IMR-90 (cell line): ENCODE data around the gene PCDHGA10. TPM values are rescaled to one million over a fixed set of nuclear protein-coding genes. Genes with fewer than 3 reads are reported as not detected.

Experiments
- ATAC-seq: fragments of 200-7000 bp; cut with Tn5 transposase; 2 replicates; pipeline ENCODE4 v1.9.1; 2020; ENCODE audit warnings: low read depth, mild to moderate bottlenecking, moderate library complexity
- BruUV-seq: library from RNA; stranded (reverse); fragments of 400-500 nt; replicated peaks from 2 replicates; lab custom pipeline; 2021; lab: Mats Ljungman, UMichigan
- CTCF ChIA-PET: fragments of 300-600 bp; formaldehyde crosslinking; extraction: SDS; loops from one replicate; lab custom pipeline; 2021; ENCODE audit warnings: antibody characterized with exemption; lab: Yijun Ruan, JAX
- POLR2A ChIA-PET: fragments of 300-600 bp; sonication (Branson Sonifier 250); formaldehyde crosslinking; loops from one replicate; lab custom pipeline; 2022; ENCODE audit warnings: antibody characterized with exemption; ENCODE audit not compliant: unreplicated experiment; lab: Charles Lee
- DNase-seq: peaks from one replicate; pipeline ENCODE4 v3.0.0; 2013
- H2AFZ ChIP-seq: replicated peaks from 2 replicates; pipeline ENCODE3; 2013; ENCODE audit warnings: low read length, mild to moderate bottlenecking; ENCODE audit not compliant: poor library complexity
- H2AK5ac ChIP-seq: 2 replicates; pipeline ENCODE4 v1.6.1; 2013; ENCODE audit warnings: low read depth, low read length, inconsistent platforms
- H2AK9ac ChIP-seq: replicated peaks from 2 replicates; pipeline ENCODE3; 2013; ENCODE audit warnings: mild to moderate bottlenecking, low read depth, low read length, moderate library complexity; ENCODE audit not compliant: poor library complexity
- H2BK120ac ChIP-seq: 2 replicates; pipeline ENCODE4 v1.6.1; 2013; ENCODE audit warnings: low read depth, low read length, inconsistent platforms
- H2BK15ac ChIP-seq: 3 replicates; pipeline ENCODE4 v1.6.1; 2013; ENCODE audit warnings: low read depth, low read length, inconsistent platforms
- H2BK20ac ChIP-seq: 2 replicates; pipeline ENCODE4 v1.6.1; 2013; ENCODE audit warnings: low read depth, mild to moderate bottlenecking, inconsistent platforms, low read length, moderate library complexity
- H2BK5ac ChIP-seq: 2 replicates; pipeline ENCODE4 v1.6.1; 2013; ENCODE audit warnings: mild to moderate bottlenecking, low read depth, low read length, inconsistent platforms; ENCODE audit not compliant: poor library complexity, severe bottlenecking
- H3K14ac ChIP-seq: replicated peaks from 2 replicates; pipeline ENCODE4 v1.6.1; 2013; ENCODE audit warnings: low read depth, low read length, inconsistent platforms
- H3K18ac ChIP-seq: 2 replicates; pipeline ENCODE4 v1.6.1; 2013; ENCODE audit warnings: low read depth, low read length, control low read depth
- H3K23ac ChIP-seq: 2 replicates; pipeline ENCODE4 v1.6.1; 2013; ENCODE audit warnings: low read depth, low read length, inconsistent platforms
- H3K27ac ChIP-seq: 2 replicates; pipeline ENCODE4 v1.5.1; 2013; ENCODE audit warnings: mild to moderate bottlenecking, control low read depth, low read length; ENCODE audit not compliant: insufficient read depth
- H3K27me3 ChIP-seq: 2 replicates; pipeline ENCODE4 v1.6.1; 2013; ENCODE audit warnings: low read length; ENCODE audit not compliant: control insufficient read depth, insufficient read depth
- H3K36me3 ChIP-seq: 2 replicates; pipeline ENCODE4 v1.6.1; 2013; ENCODE audit warnings: low read length, mixed read lengths; ENCODE audit not compliant: control insufficient read depth, insufficient read depth
- H3K4ac ChIP-seq: 2 replicates; pipeline ENCODE4 v1.6.1; 2013; ENCODE audit warnings: low read depth, low read length, inconsistent platforms
- H3K4me1 ChIP-seq: 2 replicates; pipeline ENCODE4 v1.6.1; 2013; ENCODE audit warnings: low read length, mixed read lengths; ENCODE audit not compliant: control insufficient read depth, insufficient read depth
- H3K4me2 ChIP-seq: 2 replicates; pipeline ENCODE4 v1.6.1; 2013; ENCODE audit warnings: low read depth, mild to moderate bottlenecking, control low read depth, low read length, moderate library complexity
- H3K4me3 ChIP-seq: 2 replicates; pipeline ENCODE4 v1.5.1; 2013; ENCODE audit warnings: low read depth, mild to moderate bottlenecking, control low read depth, low read length, moderate library complexity; ENCODE audit not compliant: insufficient read depth
- H3K56ac ChIP-seq: 2 replicates; pipeline ENCODE4 v1.6.1; 2013; ENCODE audit warnings: low read length, inconsistent platforms; ENCODE audit not compliant: insufficient read depth; ENCODE audit errors: extremely low read depth
- H3K79me1 ChIP-seq, 2 experiments: 2 replicates each; pipeline ENCODE4 v1.6.1; 2013; ENCODE audit warnings: low read length in 2 of 2, inconsistent platforms in 1 of 2, low read depth in 1 of 2
- H3K9ac ChIP-seq: 2 replicates; pipeline ENCODE4 v1.6.1; 2013; ENCODE audit warnings: low read depth, low read length, control low read depth
- H3K9me1 ChIP-seq: 2 replicates; pipeline ENCODE4 v1.6.1; 2013; ENCODE audit warnings: low read length, inconsistent platforms; ENCODE audit not compliant: insufficient read depth
- H3K9me3 ChIP-seq: 2 replicates; pipeline ENCODE4 v1.6.1; 2013; ENCODE audit warnings: low read length; ENCODE audit not compliant: control insufficient read depth, insufficient read depth
- H4K20me1 ChIP-seq: 2 replicates; pipeline ENCODE4 v1.6.1; 2013; ENCODE audit warnings: low read length, inconsistent platforms; ENCODE audit not compliant: insufficient read depth
- H4K5ac ChIP-seq: 2 replicates; pipeline ENCODE4 v1.6.1; 2013; ENCODE audit warnings: mild to moderate bottlenecking, low read depth, low read length, control low read depth
- H4K8ac ChIP-seq, 2 experiments: 2 replicates each; pipeline ENCODE4 v1.6.1; 2013; ENCODE audit warnings: low read depth in 2 of 2, low read length in 2 of 2, control low read depth in 1 of 2, inconsistent platforms in 1 of 2
- H4K91ac ChIP-seq: 2 replicates; pipeline ENCODE4 v1.6.1; 2013; ENCODE audit warnings: low read depth, low read length, inconsistent platforms; ENCODE audit not compliant: insufficient read depth
- BHLHE40 ChIP-seq: fragments of 150-350 bp; IDR thresholded peaks from 2 replicates; pipeline ENCODE4 v1.6.1; 2016; ENCODE audit warnings: mild to moderate bottlenecking, low read depth, low read length
- CEBPB ChIP-seq: IDR thresholded peaks from 2 replicates; pipeline ENCODE4 v1.6.1; 2012; ENCODE audit warnings: low read depth, low read length, improper control_type of control experiment
- CHD1 ChIP-seq: IDR thresholded peaks from 2 replicates; pipeline ENCODE4 v1.6.1; 2012; ENCODE audit warnings: low read depth, low read length, improper control_type of control experiment
- CTCF ChIP-seq: conservative IDR thresholded peaks from 2 replicates; pipeline ENCODE4 v1.5.1; 2012; ENCODE audit warnings: mild to moderate bottlenecking, low read depth, low read length, improper control_type of control experiment
- ELK1 ChIP-seq: fragments of 150-350 bp; IDR thresholded peaks from 2 replicates; pipeline ENCODE4 v1.6.1; 2016; ENCODE audit warnings: low read depth, mild to moderate bottlenecking, low read length, moderate library complexity, borderline replicate concordance
- FOS ChIP-seq: fragments of 150-350 bp; IDR thresholded peaks from 2 replicates; pipeline ENCODE4 v1.6.1; 2016; ENCODE audit warnings: low read depth, low read length
- MAFK ChIP-seq: IDR thresholded peaks from 2 replicates; pipeline ENCODE4 v1.6.1; 2012; ENCODE audit warnings: low read depth, low read length, improper control_type of control experiment
- MAZ ChIP-seq: IDR thresholded peaks from 2 replicates; pipeline ENCODE4 v1.6.1; 2012; ENCODE audit warnings: low read depth, mild to moderate bottlenecking, low read length, improper control_type of control experiment, moderate library complexity, borderline replicate concordance
- MXI1 ChIP-seq: IDR thresholded peaks from 2 replicates; pipeline ENCODE4 v1.6.1; 2012; ENCODE audit warnings: low read depth, mild to moderate bottlenecking, low read length, moderate library complexity, borderline replicate concordance
- NFE2L2 ChIP-seq: fragments of 150-350 bp; IDR thresholded peaks from 2 replicates; pipeline ENCODE4 v1.6.1; 2016; ENCODE audit warnings: low read depth, mild to moderate bottlenecking, low read length
- POLR2A ChIP-seq: IDR thresholded peaks from 2 replicates; pipeline ENCODE4 v1.6.1; 2012; ENCODE audit warnings: mild to moderate bottlenecking, low read depth, low read length
- RAD21 ChIP-seq: IDR thresholded peaks from 2 replicates; pipeline ENCODE4 v1.6.1; 2012; ENCODE audit warnings: low read length, improper control_type of control experiment
- RCOR1 ChIP-seq: IDR thresholded peaks from 2 replicates; pipeline ENCODE4 v1.6.1; 2012; ENCODE audit warnings: mild to moderate bottlenecking, low read length, improper control_type of control experiment; ENCODE audit not compliant: insufficient replicate concordance
- RFX5 ChIP-seq: IDR thresholded peaks from 2 replicates; pipeline ENCODE4 v1.8.0; 2012; ENCODE audit warnings: low read depth, mild to moderate bottlenecking, low read length, moderate library complexity
- SMC3 ChIP-seq: fragments of 150-350 bp; IDR thresholded peaks from 2 replicates; pipeline ENCODE4 v1.6.1; 2016; ENCODE audit warnings: low read depth, mild to moderate bottlenecking, antibody characterized with exemption, low read length, moderate library complexity
- USF2 ChIP-seq: fragments of 150-350 bp; IDR thresholded peaks from 2 replicates; pipeline ENCODE4 v1.6.1; 2017; ENCODE audit warnings: mild to moderate bottlenecking, antibody characterized with exemption, low read length, low read depth
- WGBS, 2 experiments: methylation state at CpG; one replicate each; pipeline versions ENCODE4 v1.1.5 to v1.1.7; 2013; ENCODE audit warnings: missing lambda C conversion rate in 2 of 2; ENCODE audit not compliant: insufficient read length in 1 of 2; ENCODE audit errors: extremely low coverage in 2 of 2; 5-methylcytosine and 5-hydroxymethylcytosine counted together
- dilution Hi-C: fragments of 300-500 bp; cut with HindIII; formaldehyde crosslinking; loops from one replicate; pipeline ENCODE4 v1.14.3; 2018; ENCODE audit warnings: low sequenced_read_pairs; ENCODE audit not compliant: unreplicated experiment
- in situ Hi-C: fragments of 300-500 bp; cut with MboI; formaldehyde crosslinking; loops from 3 replicates; pipeline ENCODE4 v1.14.3; 2019; ENCODE audit warnings: low sequenced_read_pairs, inconsistent platforms, mixed read lengths
- intact Hi-C: fragments of 100-400 bp; cut with micrococcal nuclease; formaldehyde crosslinking; loops from 2 replicates; pipeline ENCODE4 v1.10.0; 2022
- polyA plus RNA-seq, 3 experiments: library from polyadenylated mRNA; depleted of rRNA; stranded (reverse); fragments of >200 nt; gene quantifications; 2 replicates each; pipeline ENCODE4 v1.2.3, GENCODE V29; 2012; ENCODE audit warnings: low replicate concordance in 1 of 3
- total RNA-seq: library from RNA; depleted of rRNA; stranded (reverse); fragments of >200 nt; gene quantifications from 2 replicates; pipeline ENCODE4 v1.2.3, GENCODE V29; 2012

The PCDHGA10 gene
- total and polyA plus RNA-seq, 2 of the 4 experiments (the other 2 are of a cell fraction): 3.4 to 6.6 TPM

GRCh38 chr5:141403387-141403786, 9.4 kb upstream of the PCDHGA10 start:
- DNase-seq: no peak
- no peak overlapping the region for H3K56ac ChIP-seq
- no peak overlapping the region for H2AFZ ChIP-seq
- H3K79me1 ChIP-seq: peaks cover 16 to 26% of the 10 kb centered on the region in 2 experiments
- peaks cover 58% of the 10 kb centered on the region for H3K9me3 ChIP-seq
- no peak overlapping the region for H2BK5ac ChIP-seq
- no peak overlapping the region for H3K14ac ChIP-seq
- intact Hi-C loops: no loop called here
- BruUV-seq: no TSS peak
- no peak for TF ChIP-seq RCOR1
- TF ChIP-seq USF2: no peak
- TF ChIP-seq RFX5: no peak
- no peak for TF ChIP-seq MAZ
- TF ChIP-seq RAD21: no peak
- TF ChIP-seq CTCF: no peak
- no peak for TF ChIP-seq CEBPB
- TF ChIP-seq MXI1: no peak
- no peak for TF ChIP-seq NFE2L2
- TF ChIP-seq POLR2A: no peak
- no peak for TF ChIP-seq ELK1
- TF ChIP-seq BHLHE40: no peak
- no peak for TF ChIP-seq MAFK
- no peak for TF ChIP-seq SMC3
- no peak for TF ChIP-seq FOS
- TF ChIP-seq CHD1: no peak
- H4K91ac ChIP-seq: no peak overlapping the region
- H3K9ac ChIP-seq: no peak overlapping the region
- H3K36me3 ChIP-seq: peaks cover 21% of the 10 kb centered on the region
- H3K4me1 ChIP-seq: no peaks in the 10 kb centered on the region
- no peak overlapping the region for H3K4me3 ChIP-seq
- H3K18ac ChIP-seq: no peak overlapping the region
- H3K4ac ChIP-seq: no peak overlapping the region
- in situ Hi-C loops: no loop called here
- no peak overlapping the region for H2AK5ac ChIP-seq
- no peak overlapping the region for H3K4me2 ChIP-seq
- WGBS, 2 experiments: 53% methylated on average over 11 of the region's 22 CpGs; no CpG with 5 or more reads in 1 of the 2 experiments
- no peak overlapping the region for H3K27ac ChIP-seq
- H4K8ac ChIP-seq: no peak overlapping the region
- H4K20me1 ChIP-seq: no peaks in the 10 kb centered on the region
- dilution Hi-C loops: no loop called here
- no peak overlapping the region for H2BK20ac ChIP-seq
- CTCF ChIA-PET: interaction anchor here (1.2 kb wide), 1 partner anchor 160 kb away, joined by 4 read pairs; no protein-coding TSS in a partner anchor
- no peak for ATAC-seq
- H2BK120ac ChIP-seq: no peak overlapping the region
- no peaks in the 10 kb centered on the region for H3K9me1 ChIP-seq
- H3K27me3 ChIP-seq: no peaks in the 10 kb centered on the region
- H2BK15ac ChIP-seq: no peak overlapping the region
- no peak overlapping the region for H4K5ac ChIP-seq
- no peak overlapping the region for H2AK9ac ChIP-seq
- POLR2A ChIA-PET: no interaction called here
- no peak overlapping the region for H3K23ac ChIP-seq
